NCI-H748 (cell line): ENCODE measurements around the gene VPS8.

ENCODE experiments used
- DNase-seq: peaks from one replicate; lab custom pipeline; 2025; ENCODE audit not compliant: unreplicated experiment; lab: John Stamatoyannopoulos, UW

Gene VPS8, protein sequence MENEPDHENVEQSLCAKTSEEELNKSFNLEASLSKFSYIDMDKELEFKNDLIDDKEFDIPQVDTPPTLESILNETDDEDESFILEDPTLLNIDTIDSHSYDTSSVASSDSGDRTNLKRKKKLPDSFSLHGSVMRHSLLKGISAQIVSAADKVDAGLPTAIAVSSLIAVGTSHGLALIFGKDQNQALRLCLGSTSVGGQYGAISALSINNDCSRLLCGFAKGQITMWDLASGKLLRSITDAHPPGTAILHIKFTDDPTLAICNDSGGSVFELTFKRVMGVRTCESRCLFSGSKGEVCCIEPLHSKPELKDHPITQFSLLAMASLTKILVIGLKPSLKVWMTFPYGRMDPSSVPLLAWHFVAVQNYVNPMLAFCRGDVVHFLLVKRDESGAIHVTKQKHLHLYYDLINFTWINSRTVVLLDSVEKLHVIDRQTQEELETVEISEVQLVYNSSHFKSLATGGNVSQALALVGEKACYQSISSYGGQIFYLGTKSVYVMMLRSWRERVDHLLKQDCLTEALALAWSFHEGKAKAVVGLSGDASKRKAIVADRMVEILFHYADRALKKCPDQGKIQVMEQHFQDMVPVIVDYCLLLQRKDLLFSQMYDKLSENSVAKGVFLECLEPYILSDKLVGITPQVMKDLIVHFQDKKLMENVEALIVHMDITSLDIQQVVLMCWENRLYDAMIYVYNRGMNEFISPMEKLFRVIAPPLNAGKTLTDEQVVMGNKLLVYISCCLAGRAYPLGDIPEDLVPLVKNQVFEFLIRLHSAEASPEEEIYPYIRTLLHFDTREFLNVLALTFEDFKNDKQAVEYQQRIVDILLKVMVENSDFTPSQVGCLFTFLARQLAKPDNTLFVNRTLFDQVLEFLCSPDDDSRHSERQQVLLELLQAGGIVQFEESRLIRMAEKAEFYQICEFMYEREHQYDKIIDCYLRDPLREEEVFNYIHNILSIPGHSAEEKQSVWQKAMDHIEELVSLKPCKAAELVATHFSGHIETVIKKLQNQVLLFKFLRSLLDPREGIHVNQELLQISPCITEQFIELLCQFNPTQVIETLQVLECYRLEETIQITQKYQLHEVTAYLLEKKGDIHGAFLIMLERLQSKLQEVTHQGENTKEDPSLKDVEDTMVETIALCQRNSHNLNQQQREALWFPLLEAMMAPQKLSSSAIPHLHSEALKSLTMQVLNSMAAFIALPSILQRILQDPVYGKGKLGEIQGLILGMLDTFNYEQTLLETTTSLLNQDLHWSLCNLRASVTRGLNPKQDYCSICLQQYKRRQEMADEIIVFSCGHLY (N-terminal part only)

DNA sequence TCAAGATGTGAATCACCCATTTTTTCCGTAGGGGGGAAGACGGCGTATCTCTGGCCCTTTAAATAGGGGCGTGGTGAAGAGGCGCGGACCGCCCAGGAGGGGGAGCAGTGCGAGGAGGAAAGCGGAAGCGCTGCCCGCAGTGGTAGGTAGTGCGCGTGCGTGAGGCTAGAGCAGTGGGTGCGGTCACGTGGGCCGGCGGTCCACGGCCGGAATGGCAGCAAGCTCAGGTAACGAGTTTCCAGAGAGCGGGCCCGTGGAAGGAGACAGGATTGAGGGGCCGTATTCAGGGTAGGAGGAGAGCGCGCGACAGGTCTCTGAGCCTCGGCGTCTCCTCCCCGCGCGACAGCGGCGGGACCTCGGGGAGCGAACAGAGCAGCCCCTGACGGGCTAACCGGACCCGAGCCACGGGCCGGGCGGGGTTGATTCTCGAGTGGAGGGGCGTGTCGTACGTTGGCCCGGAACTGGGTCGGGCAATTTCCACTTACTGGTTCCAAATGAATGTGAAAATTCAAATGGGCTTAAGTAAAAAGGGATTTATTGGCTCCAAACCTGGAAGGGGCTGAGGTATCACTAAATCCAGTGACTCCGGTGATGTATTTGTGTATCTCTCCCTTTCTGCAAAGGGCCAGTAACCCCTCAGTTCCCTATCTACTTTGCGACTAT lies at the start of gene VPS8:
VPS8 (plus strand) TSS at position 168 of the 663 bp plus-strand sequence. CDS start 12,467 bp downstream, outside the sequence.
- peak; percentile 91 for DNase-seq

DNA sequence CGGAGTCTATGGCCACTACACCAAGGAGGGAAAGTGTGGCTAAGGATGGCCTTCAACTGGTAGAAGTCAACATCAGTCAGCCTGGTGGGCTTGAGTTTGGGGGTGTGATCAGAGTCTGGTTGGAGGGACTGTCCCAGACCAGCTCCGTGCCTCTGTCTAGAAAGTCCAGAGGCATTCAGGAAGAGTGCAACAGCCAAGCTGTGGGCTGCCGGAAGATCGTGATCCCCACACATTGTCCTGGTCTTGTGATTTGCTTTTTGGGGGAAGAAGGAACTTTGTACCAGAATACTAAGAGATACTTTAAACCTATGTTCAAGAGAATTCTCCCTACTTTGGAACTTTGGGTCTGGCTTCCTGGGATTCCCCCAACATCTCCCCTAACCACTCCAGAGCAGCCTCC lies 47.8 kb upstream of the VPS8 start:
- no peak for DNase-seq

DNA sequence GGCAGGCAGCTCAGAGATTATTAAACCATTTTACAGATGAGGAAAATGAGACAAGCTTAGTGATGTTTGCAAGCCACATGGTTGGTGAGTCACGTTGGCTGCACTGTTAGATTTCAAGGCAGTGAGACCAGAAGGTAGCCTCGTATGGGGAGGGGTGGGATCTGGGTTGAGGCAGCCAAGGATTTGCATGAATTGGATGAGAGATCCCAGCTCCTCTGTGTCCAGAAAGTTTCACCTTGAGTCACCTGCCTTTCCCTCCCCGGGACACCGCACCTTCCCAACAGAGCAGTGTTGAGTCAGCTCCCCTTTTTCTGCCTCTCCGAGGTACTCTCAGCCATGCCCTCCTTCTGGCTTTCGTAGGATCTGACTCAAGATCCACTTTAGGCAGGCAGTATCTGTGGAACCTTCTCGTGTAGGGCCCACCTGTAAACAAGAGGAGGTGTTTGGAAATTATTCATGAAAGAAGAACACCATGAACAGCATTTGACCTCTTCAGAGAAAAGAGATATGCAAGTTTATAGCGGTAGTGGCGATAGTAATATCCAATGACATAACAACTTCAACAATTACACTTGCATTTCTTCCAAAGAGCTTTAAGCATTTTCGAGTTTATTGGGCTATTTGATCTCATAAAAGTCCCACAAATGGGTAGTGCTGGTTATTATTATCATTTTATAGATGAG lies 46.8 kb upstream of the VPS8 start:
- no peak for DNase-seq

DNA sequence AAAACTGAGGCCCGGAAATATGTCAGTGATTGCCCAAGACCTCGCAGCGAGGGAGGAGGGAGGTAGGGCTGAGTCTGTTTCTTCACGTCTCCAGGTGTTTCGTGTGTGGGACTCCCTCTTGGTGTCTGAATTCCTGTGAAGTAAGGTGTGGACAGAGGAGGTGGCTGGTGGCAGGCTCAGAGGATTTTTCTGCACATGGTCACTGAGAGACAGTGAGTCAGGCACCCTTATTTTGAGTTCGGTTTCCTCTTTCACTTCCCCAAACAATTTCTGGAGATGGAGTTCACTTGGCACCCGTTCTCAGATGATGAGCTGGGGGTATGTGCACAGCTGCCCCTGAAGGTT lies 46.3 kb upstream of the VPS8 start:
- no peak for DNase-seq

DNA sequence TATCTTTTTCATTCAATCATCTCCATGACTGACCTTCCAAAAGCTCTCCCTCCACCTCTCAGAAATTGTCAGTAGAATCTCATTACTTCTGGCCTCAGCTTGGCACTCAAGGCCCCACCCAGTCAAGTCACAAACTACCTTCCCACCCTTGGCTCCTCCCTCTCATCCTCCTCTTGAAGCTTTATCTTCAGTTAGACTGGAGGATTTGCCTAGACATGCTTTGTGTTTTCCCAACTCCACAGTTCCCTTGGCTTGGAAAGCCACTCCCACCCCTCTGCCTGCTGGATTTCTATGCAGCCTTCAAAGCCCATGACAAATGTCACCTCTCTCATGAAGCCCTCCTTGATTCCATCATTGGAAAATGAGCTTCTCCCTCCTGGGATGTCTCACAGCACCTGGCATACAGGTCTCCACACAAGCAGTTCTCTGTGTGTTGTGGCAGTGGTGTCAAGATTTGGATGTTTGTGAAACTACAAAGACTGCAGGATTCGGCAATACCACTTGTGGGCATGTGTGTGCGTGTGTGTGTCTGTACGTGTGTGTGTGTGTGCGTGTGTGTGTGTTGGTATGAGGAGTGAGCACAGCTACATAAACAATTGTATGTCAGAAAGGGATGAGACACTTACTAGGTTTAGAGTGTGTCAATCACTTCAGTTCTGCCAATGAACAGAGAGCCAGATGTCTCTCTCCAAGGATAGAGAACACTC lies 45.3 kb upstream of the VPS8 start:
- no peak for DNase-seq

DNA sequence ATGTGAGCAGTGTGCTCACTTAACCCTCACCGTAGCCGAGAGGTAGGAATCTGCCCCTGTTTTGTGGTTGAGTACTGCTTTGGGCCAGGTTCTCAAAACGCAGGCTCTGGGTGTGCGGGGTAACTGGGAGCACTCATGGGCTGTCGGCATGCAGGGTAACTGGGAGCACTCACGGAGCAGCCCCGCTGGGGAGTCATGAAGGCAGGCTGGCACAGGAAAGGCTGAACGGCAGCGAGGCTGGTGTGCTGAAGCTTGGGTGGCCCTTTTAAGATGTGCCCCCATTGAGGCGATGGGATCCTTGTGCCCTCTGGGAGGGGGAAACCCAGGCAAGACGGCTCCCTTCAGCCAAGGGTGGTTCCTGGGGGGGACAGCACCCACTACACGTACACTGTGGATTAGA lies 44.6 kb upstream of the VPS8 start:
- DNase-seq, result no peak

DNA sequence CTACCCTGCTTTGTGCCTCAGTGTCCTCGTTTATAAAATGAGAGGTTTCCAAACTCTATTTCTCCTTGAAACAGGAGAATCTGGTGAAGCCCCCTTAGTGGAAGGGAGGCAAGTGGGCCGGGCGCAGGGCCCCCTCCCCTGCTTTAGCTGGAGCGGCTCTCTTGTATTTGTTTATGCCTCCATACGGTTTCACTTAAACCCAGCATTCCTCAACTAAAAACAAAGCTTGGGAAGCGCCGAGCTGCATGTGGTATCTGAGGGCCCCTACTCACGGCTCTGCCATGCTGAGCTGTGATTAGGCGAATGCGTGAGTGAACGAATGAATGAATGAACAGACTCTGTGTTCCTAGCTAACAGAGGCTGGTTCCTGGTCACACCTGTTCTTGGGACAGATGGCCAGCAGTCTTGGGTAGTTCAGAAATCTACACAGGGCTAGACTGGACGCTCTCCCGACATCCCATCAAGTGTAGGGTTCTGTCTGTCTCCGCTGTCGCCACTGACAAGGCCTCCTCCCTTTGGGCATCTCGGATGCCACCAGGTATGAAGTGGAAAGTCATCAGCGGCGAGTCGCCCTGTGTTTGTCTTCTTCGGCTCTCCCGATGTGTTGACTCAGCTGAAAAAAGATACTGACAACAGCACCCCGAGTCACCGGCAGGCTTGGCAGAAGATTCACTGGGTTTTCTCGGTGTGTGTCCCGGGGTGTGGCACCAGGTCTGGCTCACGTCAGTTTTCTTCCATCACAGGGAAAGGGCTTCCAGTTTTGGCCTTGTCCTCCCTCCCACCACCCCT lies 42.4 kb upstream of the VPS8 start:
- DNase-seq, result no peak

DNA sequence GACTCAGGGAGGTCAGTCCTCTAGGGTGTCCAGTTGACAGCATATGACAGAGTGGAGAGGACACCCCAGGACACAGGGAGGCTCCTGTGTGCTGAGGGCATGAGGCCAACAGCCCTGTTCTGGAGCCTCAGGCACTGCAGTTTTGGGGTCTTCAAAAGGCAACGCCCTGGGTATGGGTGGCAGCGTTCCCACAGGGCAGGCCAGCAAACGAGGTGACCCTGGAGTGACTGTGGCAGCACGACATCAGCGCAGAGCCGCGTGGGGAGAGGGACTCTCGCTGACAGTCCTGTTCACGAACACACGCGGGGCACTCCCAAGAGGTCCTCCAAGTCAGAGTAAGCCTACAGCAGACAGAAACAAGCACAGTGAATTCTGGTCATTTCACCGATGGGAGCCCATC lies 41.4 kb upstream of the VPS8 start:
- no peak for DNase-seq

DNA sequence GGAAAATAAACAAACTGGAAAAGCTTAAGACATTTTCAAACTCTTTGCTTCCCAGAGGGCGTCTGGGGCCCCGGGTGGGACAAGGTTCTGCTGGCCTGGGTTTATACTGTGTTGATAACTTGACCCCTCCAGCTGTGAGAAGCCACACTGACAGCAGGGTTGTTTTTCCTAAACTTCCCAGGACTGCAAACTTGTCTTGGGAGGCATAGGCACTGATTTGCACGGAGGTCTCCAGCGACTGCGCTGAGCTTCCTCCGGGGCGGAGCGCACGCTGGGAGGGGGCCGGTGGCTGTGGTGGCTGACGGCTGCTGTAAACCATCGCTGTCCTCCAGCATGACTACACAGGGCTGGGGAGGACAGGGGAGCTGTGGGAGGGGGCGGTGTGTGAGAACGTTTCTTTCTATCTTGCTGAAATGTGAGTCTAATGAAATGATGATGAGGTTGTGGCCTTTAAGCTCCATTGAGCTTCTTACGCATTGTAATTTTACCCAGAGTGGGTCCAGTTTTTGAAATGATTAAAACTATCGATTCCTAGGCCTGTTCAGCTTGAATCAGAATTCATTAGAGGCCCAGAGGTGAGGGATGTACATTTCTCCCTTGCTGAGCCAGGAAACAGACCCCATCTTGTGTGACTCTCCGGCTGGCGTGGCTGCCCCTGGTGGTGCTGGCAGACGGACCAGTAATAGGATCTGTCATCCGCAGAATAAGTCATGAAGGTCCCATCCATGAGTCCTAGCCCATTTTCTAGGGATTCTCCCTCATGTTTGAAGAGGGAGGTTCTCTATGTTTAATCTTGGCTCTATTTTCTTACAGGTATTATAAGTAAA lies 40.5 kb upstream of the VPS8 start:
- no peak for DNase-seq

DNA sequence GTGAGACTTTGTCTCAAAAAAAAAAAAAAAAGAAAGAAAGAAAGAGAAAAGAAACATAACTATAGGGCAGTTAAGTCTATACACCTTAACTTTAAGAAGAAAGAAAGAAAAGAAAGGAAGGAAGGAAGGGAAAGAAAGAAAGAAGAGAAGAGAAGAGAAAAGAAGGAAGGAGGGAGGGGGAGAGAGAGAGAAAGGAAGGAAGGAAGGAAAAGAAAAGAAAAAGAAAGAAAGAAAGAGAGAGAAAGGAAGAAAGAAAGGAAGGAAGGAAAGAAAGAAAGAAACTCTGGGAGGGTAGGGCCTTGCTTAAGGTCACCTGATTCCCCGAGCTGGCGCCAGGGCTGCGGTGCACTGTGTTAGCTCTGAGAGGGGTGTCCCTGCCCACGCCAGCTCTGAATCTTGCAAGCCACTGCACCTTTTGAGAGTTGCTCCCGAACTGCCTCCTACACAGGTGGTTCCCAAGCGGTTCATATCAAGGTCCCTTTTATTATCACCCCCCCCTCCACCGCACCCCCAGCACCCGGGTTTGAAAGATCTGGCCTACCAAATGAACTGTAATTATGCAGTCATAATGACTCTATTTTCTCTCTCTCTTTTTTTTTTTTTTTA lies 39.2 kb upstream of the VPS8 start:
- DNase-seq, result no peak

DNA sequence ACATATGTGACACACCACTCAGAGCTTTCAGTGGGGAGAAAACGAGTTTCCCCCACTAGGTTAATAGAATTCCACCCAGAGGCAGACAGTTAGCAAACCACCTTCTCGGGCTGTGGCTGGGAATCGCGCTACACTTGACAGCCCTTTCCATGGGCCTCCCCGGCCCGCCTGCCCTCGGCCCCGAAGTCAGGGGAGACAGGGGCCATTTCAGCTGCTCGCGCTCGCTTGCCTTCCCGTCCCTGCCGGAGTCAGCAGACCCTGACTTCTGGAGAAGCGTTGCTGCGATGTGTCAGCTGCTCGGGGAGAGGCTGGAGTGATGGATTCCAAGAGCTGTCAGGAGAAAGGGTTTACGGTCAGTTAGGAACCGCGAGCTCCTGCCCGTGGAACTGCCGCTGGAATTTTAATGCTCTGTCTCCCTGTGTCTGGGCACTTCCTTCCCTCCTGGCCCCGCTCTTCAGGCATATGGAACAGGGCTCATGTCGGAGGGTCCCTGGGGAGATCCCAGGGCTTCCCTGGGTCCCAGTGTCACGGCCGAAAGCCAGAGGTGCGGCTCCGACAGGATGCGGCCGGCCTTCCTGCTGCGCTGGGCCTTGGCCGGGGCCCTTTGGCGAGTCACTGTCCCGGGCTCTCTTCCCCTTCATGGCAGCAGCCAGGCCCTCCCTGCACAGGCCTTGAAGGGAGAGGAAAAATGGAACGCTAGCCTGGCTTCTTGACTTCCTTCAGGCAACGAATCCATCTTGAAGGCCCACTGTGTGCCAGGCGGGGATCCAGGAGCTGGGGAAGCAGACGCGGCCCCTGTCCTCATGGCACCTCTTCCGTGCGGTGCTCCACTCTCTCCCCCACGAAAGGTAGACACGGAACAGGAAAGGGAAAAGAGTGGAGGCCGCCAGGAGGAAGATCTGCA lies 38.4 kb upstream of the VPS8 start:
- DNase-seq, result peak; percentile 4

DNA sequence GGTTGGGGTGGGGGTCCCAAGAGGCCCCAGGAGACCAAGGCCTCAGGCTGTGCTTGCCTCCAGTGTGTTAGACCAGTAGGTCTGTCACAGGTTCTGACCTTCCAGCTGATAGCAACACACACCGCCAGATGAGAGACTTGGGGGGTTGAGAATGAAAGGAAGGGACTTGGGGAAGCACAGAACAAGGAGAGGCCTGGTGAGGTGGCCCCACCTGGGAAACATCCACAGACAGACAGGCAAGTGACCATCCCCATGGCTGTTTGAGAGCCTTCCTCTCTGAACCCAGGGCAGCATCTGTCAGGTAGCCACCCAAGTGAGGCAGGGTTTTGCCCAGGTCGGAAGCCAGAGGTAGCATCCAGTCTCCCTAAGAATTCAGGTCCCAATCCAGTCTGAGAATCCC lies 35.0 kb upstream of the VPS8 start:
- DNase-seq, result no peak

DNA sequence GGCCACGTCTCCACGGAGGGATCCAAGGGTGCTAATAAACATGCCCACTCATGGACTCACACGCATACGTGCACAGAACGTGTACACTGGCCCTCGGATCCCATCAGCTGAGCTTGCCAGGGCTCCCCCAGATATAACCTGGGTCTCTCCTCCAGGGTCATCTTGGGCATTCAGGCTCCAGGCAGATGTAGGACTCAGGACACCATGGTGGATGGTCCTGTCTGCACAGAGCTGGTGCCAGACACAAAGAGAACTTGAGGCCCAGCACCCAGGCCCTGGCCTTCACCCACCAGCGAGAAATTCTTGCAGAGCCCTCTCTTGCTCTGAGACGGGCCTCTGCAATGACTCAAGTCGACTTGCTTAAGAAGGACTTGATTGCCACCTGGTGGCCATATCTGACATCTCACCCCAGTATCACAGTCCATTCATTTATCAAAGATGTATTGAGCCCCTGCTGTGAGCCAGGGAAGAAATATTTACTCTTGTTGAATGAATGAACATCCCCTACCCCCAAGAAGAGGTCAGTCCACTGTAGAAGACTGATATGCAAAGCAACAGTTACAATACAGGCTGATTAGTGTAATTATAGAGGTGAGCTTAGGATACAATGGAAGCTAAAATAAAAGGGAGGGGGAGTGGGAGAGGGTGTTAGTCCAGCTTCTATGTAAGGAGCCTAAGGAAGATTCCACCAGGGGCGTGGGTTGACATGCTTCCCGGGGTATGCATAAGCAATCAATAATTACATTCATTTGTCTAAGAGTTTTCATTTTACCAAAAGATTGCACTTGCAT lies 34.2 kb upstream of the VPS8 start:
- peak; percentile 93 for DNase-seq

DNA sequence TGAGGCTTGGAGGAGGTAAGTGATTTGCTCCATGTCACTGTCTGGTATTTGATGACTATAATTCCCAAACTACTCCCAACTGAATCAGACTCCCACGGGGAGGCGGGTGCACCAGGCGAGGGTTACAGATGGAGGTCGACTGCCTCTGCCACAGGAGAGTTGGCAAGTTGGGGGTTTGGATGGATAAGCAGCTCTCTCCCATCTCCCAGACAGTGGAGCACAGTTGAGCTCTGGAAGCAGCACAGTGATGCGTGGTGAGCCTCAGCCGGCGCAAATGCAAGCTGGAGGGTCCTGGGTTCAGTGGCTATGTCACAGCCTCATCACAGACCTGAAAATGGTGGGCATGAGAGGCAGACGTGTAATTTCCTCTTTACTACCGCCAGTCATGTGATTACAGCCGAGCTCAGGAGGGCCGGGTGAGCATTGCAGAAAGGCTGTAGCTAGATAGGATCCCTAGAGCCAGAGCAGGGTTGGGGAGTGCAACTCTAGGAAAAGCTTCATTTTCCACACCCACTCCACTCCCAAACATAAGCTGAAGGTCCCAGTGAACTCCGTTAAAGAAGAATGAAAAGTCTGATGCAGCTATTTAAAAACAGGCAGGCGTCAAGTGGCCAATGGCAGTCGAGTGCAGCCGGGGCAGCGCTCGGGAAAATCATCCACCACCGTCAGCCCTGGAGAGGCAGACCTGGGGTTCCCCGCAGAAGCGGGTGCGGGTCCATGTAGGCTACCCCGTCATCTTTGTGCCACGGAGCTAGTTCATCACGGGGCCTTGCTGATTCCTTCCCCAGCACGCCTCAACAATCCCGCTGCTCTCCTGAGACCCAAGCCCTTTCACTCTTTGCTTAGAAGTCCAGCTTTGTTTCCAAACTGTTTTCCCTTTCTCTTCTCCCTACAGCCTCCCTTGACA lies 33.3 kb upstream of the VPS8 start:
- peak; percentile 30 for DNase-seq
